Measurements from ENCODE around the gene SMPD3. TPM values are rescaled to one million over a fixed set of nuclear protein-coding genes. Genes with fewer than 3 reads are reported as not detected.

The SMPD3 gene
- total and polyA plus RNA-seq, 2 of the 4 experiments (the other 2 are of a cell fraction), result not detected

GRCh38 chr16:68433316-68433715 lies 15.0 kb downstream of the SMPD3 start:
- WGBS, 2 experiments (ENCODE audit: extremely low coverage in 2 of 2, insufficient read length in 1 of 2), result 36% methylated on average over 1 of the region's 4 CpGs; no CpG with 5 or more reads in 1 of the 2 experiments
- H3K36me3 ChIP-seq (ENCODE audit: control insufficient read depth, insufficient read depth, low read length), result no peaks in the 10 kb centered on the region
- intact Hi-C loops (cut with micrococcal nuclease), result no loop called here
- H3K79me1 ChIP-seq (ENCODE audit: low read depth in 1 of 2, low read length in 2 of 2), result no peaks in the 10 kb centered on the region
- ChIA-PET POLR2A (ENCODE audit: unreplicated experiment) (no interaction called here), CTCF (interaction anchor here (1.0 kb wide), 1 partner anchor 20 kb away, joined by 3 read pairs; no protein-coding TSS in a partner anchor)
- H2BK15ac ChIP-seq (ENCODE audit: low read depth, low read length), result no peak overlapping the region
- no peak overlapping the region for H2BK120ac ChIP-seq (ENCODE audit: low read depth, low read length)
- ATAC-seq (ENCODE audit: low read depth) (no peak), DNase-seq (no peak)
- H4K91ac ChIP-seq (ENCODE audit: insufficient read depth, low read depth, low read length), result no peak overlapping the region
- H3K18ac ChIP-seq (ENCODE audit: low read depth, low read length), result no peak overlapping the region
- H2AFZ ChIP-seq (replicated peaks; ENCODE audit: low read length, poor library complexity), result no peak overlapping the region
- H4K20me1 ChIP-seq (ENCODE audit: insufficient read depth, low read length), result no peaks in the 10 kb centered on the region; the same call in 1 of the 2 replicates
- no peak overlapping the region for H3K56ac ChIP-seq (ENCODE audit: extremely low read depth, insufficient read depth, low read length)
- H2BK5ac ChIP-seq (ENCODE audit: low read depth, low read length, poor library complexity, severe bottlenecking), result no peak overlapping the region
- no peak overlapping the region for H3K4ac ChIP-seq (ENCODE audit: low read depth, low read length)
- peaks cover 42% of the 10 kb centered on the region for H3K27me3 ChIP-seq (ENCODE audit: control insufficient read depth, insufficient read depth, low read length)
- no peak overlapping the region for H4K5ac ChIP-seq (ENCODE audit: low read depth, low read length)
- H3K14ac ChIP-seq (replicated peaks; ENCODE audit: low read depth, low read length), result no peak overlapping the region
- H3K4me1 ChIP-seq (ENCODE audit: control insufficient read depth, insufficient read depth, low read length), result no peaks in the 10 kb centered on the region
- in situ Hi-C loops (cut with MboI; ENCODE audit: low sequenced_read_pairs), result no loop called here
- H3K4me3 ChIP-seq (ENCODE audit: insufficient read depth, low read depth, low read length), result no peak overlapping the region
- no peak overlapping the region for H3K9ac ChIP-seq (ENCODE audit: low read depth, low read length)
- no peak overlapping the region for H2AK9ac ChIP-seq (replicated peaks; ENCODE audit: low read depth, low read length, poor library complexity)
- H2AK5ac ChIP-seq (ENCODE audit: low read depth, low read length), result no peak overlapping the region
- BruUV-seq (replicated peaks), result no TSS peak
- H3K9me3 ChIP-seq (ENCODE audit: control insufficient read depth, insufficient read depth, low read length), result peaks cover 4% of the 10 kb centered on the region
- dilution Hi-C loops (cut with HindIII; ENCODE audit: low sequenced_read_pairs, unreplicated experiment), result no loop called here
- no peak overlapping the region for H2BK20ac ChIP-seq (ENCODE audit: low read depth, low read length)
- TF ChIP-seq BHLHE40 (IDR thresholded peaks at IDR 0.05; ENCODE audit: low read depth, low read length), result no peak
- no peak for TF ChIP-seq MXI1 (IDR thresholded peaks at IDR 0.05; ENCODE audit: borderline replicate concordance, low read depth, low read length)
- TF ChIP-seq CEBPB (IDR thresholded peaks at IDR 0.05; ENCODE audit: low read depth, low read length), result no peak
- no peak for TF ChIP-seq NFE2L2 (IDR thresholded peaks at IDR 0.05; ENCODE audit: low read depth, low read length)
- no peak for TF ChIP-seq RFX5 (IDR thresholded peaks at IDR 0.05; ENCODE audit: low read depth, low read length)
- TF ChIP-seq SMC3 (IDR thresholded peaks at IDR 0.05; ENCODE audit: low read depth, low read length), result no peak
- TF ChIP-seq ELK1 (IDR thresholded peaks at IDR 0.05; ENCODE audit: borderline replicate concordance, low read depth, low read length), result no peak
- no peak for TF ChIP-seq RAD21 (IDR thresholded peaks at IDR 0.05; ENCODE audit: low read length)
- TF ChIP-seq POLR2A (IDR thresholded peaks at IDR 0.05; ENCODE audit: low read depth, low read length), result no peak
- TF ChIP-seq FOS (IDR thresholded peaks at IDR 0.05; ENCODE audit: low read depth, low read length), result no peak
- no peak for TF ChIP-seq CHD1 (IDR thresholded peaks at IDR 0.05; ENCODE audit: low read depth, low read length)
- no peak for TF ChIP-seq RCOR1 (IDR thresholded peaks at IDR 0.05; ENCODE audit: insufficient replicate concordance, low read length)
- no peak overlapping the region for H3K23ac ChIP-seq (ENCODE audit: low read depth, low read length)
- no peak overlapping the region for H3K27ac ChIP-seq (ENCODE audit: insufficient read depth, low read length)
- H4K8ac ChIP-seq (ENCODE audit: low read depth in 2 of 2, low read length in 2 of 2), result no peak overlapping the region
- H3K4me2 ChIP-seq (ENCODE audit: low read depth, low read length), result no peak overlapping the region
- H3K9me1 ChIP-seq (ENCODE audit: insufficient read depth, low read length), result no peaks in the 10 kb centered on the region

Data from IMR-90 (cell line).